Activated T-cell treated with anti-CD3 and anti-CD28 coated beads for 48 hours (primary cell): ENCODE measurements around the gene CAPG.

Experiments used
- DNase-seq: peaks from one replicate; pipeline ENCODE4 v3.0.0-alpha.2; 2020; ENCODE audit warnings: low read depth

The CAPG gene

DNA sequence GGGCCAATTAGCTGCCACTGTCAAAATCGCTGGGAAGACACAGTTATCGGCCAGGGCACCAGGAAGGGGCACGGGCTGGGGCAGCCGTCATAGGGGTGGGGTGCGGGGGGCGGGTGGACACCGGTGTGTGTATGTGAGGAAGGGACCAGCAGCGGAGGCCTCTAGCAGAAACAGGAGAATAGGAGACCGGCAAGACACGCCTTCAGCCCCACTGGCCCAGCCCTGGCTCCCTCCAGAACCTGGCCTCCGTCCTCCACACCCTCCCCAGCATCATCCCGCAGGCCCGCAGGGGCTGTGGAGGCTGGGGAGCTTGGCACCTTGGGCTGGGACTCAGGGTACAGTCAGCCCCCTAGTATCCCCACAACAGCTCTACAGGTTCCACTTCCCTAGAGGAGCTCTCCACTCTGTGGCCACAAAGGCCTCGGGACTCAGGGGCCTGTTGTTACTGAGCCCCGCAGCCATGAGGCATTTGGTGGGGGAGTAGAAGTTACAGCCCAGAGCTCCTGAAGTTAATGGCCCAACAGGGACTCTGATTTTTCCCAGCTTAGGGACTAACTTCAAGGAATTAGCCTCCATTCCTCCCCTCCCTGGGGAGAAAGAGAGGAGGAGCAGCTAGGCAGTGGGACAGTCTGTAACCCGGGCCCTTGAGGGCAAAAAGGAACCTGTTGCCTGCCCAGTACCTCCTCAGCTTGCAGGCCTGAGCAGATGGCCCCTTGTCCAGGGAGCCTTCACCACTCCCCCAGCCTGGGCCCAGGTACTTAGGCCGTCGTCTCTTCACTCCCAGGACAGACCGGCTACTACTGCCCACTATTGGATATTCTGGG is 28.2 kb upstream of the CAPG start:
- no peak for DNase-seq

DNA sequence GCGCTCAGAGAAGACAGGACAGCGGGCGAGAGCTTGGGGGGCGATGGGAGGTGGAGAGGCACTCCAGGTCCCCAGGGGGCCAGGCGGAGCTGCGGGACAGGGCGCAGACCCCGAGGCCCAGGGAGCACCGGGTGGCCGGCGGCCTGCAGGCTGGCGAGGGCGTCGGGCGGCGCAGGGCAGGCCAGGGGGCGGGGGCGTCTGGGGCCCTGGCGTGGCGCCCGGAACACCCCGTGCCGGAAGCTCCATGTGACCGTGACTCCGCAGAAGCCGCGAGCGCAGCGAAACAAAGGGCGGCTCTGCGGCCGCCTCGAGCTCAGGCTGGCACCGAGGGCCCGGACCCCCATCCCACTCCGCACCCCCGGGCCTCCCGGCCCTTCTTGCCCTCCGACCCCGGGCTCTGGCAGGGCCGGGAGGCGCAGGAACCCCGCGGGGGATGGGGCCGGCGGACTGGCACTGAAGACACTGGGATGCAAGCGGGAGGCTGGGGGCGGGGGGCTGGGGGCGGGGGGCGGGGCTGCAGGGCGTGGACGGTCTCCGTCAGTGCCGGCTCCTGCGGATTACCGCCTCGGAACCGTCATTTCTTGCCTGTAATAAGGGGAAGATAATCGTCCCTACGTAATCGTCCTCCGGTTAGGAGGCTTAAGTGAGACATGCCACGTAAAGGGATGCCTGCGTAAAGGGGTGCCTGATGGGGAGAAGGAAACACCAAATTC is 27.5 kb upstream of the CAPG start:
- peak; percentile 69 for DNase-seq

DNA sequence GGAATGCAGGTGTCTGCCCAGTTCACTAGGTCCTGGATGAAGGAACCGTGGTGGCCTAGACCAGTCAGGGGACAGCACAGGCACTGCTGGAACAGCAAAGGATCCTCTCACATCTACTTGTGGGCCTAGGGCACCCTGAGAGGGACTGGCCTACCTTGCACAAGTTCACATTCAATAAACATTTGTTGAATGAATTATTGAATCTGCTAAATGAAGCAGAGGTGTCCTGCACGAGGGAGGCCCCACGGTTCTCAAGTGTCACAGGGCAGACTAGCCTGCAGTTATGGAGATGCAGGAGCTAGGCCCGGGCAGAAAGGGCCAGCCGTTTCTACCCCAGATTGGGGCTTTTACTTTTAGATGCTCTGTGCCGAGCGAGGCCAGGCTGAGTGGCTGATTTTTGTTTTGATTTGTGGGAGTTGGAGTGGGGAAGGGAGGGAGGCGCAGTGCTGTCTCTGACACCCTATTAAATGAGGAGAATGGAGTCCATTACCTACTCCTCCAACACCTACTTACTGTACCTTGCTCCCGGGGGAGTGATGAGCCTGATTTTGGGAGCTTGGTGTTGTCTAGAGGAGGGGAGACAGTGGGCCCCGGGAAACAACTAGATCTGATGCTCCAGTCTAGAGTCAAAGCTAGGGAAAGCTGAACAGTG is 26.8 kb upstream of the CAPG start:
- DNase-seq: no peak

DNA sequence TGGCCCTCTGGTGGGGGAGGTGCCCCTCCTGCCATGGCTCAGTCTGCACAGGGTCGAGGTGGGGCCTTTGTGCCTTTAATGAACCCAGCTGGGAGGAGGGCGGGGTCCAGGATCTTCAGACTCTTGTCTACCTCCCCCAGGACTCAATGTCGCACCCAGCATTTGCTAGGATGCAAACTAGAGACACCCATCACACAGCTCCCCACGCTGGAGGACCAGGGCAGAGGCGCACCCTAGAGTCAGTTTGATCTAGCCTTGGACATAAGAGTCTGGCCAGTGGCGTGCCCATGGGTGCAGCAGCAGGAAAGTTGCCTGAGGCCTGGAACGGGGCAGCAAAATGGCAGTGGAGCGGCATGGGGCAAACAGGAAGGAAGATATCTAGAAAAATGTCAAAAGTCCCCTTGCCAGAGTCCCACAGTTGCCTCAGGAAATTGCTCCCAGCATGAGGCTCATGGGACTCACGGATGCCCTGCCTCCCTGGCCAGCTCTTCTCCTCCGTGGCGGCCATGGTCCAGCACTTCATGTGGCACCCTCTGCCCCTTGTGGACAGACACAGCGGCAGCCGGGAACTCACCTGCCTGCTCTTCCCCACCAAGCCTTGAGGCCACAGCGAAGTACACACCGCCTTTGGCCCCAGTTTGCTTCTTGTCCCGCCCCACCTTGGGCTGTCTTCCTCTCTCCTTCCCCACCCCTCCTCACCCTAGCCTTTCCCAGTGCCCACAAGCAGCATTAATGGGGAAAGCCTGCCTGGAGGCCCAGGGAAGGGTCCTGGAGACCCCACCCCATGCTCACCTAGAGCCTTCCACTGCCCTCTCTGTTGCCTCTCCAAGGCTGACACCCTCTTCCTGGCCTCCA is 26.0 kb upstream of the CAPG start:
- no peak for DNase-seq

DNA sequence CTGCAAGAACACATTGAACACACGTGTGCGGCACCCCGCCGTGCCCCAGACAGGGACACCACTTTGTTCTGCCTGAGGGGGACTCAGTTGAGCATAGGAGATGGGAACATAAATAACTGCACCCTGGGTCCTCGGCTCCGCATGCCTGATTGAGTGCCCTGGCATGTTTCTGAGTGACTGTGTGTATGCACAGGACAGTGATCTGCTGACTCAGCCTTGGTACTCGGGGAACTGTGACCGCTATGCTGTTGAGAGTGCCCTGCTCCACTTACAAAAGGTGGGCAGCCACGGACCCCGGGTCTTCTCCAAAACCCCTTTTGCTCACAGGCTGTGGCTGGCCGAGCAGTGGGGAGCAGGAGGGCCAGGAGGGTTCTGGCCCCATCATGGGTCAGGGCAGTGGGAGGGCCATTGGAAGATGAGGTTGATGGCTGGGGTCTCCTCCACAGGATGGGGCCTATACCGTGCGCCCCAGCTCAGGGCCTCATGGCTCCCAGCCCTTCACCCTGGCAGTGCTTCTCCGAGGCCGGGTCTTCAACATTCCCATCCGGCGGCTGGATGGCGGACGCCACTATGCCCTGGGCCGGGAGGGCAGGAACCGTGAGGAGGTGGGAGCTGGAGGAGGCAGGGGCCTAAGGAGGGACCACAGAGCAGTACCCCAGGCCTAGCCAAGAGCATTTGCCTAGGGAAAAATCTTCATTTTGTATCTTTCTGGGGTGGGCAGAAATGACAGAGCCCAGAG is 25.2 kb upstream of the CAPG start:
- no peak for DNase-seq

DNA sequence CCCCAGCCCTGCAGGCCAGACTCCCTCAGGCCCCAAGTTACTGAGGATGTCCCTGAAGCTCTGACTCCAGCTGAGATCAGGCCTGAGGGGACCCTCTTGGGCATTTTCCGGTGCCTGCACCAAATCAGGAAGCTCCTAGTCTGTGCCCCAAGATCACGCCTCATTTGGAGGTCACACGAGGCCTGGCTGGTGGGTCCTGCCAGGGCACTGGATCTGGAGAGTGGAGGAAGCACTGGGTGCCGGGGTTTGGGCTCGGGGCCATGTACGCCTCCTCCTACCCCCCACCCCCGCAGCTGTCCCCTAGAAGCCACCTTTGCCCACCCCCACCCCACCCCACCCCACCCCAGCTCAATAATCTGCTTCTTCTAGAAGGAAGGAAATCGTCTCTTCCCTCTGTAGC is 24.5 kb upstream of the CAPG start:
- DNase-seq: no peak

DNA sequence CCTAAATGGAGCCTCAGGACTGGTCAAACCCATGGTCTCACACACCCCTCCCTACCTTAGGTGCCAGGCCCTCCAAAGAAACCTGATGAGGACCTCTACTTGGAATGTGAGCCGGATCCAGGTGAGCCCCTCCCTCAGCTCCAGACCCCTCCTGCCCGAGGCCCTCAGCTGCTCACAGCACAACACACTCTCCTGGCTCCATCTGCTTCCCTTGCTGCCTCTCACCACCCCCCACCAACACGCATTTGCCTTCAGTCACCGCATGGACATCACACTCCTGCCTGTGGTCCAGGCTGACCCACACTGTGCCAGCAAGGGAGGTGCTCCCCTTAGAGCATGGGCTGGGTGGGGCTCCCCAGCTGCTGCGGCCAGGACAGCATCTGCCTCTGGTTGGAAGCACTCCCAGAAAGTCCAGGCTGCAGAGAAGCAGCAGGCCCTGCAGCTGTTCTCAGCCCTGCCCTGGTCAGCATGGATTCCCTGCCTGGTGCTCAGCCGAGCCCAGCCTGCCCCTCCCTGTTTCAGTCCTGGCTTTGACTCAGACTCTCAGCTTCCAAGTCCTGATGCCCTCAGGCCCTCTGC is 23.4 kb upstream of the CAPG start:
- no peak for DNase-seq

DNA sequence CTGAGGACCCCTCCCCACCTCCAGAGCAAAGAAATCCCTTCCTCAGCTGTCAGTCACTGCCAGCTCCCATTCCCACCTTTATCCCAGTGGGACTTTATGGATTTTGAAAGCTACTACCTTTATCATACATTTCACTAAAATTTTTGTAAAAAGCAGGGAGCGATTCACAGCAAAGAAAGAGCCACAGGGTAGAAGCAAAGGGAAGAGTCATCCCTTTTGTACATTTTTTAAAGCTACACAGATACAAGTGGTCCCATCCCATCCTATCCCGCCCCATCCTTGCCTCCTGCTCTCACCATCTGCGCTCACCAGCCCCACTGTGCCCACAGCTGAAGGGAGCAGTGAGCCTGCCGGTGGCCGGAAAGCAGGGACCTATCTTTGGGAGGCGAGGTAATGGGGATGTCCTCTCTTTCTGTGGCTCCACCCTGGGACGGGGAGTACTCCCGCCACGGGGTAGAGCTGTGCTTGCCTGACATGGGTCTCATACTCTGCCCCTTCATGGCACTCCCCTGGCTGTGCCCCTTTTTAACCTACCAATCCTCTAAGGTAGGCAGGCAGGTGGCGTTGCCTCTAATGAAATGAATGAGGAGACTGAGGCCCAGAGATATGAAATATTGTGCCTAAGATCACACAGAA is 21.5 kb upstream of the CAPG start:
- no peak for DNase-seq

DNA sequence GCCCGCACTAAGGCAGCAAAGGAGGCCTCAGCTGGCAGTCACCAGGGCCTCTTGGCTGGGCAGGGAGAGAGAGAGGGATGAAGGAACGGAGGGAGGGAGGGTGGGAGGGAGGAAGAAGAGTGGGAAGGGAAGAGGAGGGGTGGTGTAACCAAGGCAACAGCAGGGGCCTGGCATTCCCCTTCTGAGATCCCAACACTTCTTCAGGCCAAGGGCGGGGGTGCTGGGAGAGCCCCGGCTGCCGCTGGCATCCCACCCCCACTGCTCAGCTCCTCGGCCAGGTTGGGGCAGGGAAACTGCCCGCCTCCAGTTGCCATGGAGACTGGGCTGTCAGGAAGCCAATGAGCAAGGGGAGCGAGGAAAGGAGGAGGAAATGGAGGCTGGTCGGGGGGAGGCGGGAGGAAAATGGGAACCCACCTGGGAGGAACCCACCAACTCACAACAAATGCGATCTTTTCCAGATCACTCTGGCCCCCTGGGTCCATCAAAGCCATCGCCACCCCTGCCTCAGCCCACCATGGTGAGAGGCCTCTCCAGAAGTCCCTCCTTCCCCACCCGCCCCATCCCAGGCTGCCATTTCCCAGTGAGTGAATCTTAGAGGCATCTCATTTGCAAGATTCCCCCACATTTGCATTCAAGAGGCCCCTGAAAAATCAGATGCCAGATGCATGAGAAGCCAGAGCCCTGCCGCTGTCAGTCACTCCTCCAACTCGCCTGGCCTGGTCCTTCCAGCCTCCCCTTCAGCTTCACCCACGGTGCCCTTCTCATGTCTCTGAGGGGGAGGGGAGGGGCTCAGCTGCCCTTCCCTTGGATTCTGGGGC is 20.8 kb upstream of the CAPG start:
- no peak for DNase-seq

DNA sequence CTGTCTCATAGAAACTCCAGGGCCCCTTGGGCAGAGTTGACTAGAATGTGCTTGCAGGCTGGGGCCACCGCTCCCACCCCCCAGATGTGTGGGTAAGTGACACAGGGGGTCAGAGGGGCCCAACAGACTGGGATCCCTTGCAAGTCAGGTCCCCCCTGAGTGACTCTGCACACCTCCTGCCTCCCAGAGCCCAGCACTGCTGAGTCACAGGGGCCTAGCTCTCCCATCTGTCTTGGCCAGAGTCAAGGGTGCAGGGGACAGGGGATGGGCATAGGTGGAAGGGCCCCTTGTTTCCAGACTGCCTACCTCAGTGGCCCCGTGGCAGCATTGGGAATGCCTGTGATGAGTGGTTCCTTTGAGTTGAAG is 19.7 kb upstream of the CAPG start:
- no peak for DNase-seq

DNA sequence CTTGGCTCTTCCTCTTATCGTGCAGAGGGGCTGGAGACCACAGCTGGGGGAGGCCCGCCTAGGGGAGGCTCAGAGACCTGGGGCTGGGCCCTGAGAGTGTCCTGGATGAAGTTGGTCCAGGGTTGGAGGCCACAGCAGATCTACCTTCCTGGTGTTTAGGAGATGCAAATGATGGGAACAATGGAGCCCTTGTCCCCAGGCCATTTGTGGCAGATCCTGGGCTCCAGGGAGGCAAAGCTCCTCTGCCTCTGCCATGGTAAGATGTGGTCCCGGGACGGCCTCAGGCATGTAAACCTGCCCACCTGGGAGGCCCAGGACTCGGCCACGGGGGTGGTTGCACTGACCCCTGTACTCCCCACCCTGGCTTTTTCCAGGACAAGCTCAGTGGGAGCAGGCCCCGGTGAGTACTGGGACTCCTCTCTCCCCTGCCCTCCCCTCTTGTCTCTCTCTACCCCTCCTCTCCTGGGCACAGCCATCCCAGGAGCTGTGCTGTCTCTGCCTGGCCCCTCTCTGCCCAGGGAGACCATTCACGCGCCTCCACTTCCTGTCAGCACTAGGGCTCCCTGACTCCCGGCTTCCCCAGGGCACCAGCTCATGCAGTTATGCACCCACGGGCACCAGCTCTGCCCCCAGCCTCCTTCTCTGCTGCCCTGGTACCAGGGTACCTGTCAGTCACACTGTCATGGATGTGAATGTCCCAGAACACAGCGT is 19.2 kb upstream of the CAPG start:
- DNase-seq: no peak

DNA sequence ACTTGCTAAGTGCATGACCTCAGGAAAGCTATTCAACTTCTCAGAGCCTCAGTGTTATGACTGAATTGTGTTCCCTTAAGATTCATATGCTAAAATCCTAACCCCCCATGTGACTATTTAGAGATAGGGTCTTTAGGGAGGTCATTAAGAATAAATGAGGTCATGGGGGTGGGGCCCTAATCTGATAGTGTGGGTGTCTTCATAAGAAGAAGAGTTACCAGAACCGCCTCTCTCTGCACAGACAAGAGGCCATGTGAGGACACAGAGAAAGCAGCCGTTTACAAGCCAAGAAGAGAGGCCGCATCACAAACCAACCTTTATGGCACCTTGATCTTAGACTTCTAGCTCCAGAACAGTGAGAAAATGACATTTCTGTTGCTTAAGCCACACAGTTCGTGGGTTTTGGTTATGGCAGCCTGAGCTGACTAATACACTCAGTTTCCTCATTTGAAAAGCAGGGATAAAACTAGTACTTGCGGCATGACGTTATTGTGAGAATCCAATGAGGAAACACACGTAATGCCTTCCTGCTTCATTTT is 18.2 kb upstream of the CAPG start:
- DNase-seq: no peak

DNA sequence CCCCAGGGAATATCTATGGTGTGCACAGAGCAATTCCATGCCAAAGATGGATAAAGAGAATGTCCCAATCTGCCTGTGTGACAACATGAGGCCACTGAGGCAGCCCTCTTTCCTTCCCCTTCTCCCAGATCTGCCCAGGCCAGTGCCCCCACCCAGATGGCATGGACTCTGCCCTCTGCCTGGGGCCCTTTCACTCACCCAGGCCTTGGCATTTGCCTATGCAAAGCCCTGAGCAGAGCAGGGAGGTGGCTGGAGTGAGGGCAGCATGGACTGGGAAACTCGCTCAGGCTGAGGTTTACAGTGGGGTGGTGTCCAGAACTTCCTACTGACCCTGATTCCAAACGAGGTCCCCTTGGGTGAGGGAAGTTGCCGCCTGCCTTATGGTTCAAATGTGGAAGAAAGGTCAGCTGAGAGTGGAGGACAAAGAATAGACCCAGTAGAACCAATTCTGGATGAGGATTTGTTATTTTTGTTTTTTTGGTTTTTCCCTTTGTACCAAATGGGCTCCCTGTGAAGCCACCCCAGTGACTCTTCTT is 17.2 kb upstream of the CAPG start:
- no peak for DNase-seq

DNA sequence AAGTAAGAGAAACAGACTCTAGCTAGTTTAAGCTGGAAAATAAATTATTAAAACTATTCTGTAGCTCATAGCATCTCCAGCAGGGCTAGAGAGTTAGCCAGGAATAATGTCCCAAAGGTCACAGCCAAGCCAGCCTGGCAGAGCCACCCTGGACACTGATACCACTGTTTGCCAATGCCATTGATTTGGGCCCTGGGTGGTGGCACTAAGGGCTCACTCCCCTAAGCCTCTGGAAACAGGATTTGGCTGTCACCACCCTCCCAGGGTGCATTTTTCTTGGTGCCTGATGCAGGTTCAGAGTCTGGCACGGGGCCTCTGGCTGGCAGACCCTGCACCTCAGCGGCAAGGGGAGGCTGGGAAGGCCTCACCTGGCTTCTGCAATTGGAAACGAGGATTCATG is 15.4 kb upstream of the CAPG start:
- DNase-seq: no peak

DNA sequence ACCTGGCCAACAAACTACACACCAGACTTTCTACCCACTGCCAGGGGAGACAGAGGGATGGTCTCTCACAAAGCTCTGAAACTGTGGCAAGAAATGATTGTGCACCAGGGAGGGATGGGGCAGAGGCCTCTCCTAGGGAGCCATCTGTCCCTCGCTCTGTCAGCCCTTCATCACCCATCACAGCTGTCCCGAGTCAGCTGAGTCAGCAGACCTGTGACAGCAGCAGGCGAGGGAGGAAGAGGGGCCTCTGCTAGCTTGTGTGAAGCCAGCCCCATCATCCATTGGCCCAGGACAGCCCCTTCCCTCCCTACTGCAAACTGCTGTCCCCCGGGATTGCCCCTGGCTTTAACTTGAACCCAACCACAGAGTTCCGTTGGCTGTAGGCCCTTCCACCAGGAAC is 13.4 kb upstream of the CAPG start:
- no peak for DNase-seq

DNA sequence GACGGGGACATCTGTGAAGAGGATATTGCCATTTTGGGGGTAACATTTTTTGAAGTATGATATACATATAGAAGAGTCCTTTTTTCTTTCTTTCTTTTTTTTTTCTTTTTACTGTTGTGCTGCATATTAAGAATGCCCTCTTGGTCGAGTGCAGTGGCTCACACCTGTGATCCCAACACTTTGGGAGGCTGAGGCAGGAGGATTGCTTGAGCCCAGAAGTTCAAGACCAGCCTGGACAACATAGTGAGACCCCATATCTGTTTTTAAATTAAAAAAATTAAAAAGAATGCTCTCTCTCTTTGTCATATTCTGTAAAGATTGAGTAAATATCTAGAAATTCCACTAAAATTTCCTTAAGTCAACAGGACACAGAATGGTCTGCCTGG is 11.9 kb upstream of the CAPG start:
- DNase-seq: no peak

DNA sequence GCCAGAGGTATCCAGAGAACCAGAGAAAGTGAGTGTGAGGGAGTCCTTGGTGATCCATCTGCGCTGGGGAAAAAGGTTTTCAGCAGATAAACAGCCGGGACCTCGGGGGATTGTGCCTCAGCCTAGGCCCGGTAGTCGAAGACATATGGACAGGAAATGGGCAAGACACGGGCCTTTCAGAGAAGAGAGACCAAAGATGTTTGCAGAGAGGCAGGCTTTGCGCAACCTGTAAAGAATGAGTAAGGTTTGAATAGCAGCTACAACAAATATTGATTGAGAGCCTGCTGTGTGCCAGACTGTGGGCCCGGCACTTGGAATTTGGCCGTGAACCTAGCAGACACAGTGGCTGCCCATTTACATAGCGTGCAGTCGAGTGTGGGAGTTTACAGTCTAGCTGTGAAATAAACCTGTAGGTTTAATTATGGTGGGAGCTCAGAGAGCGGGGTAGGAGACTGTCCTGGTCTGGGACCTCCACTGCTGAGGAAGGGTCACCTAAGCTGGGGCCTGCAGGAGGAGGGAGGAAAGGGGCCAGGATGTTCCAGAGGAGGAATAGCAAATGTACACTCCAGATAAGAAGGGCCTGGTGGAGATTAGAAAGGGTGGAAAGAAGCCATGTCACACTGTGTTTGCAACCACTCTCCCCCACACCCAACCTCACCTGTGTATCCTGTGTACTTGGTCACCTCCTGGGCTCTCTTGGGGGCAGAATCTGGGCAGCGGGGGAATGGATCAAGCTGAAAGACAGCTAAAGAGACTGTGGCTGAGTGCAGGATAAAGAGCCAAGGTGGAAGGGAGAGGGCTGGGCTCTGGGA is 11.3 kb upstream of the CAPG start:
- no peak for DNase-seq
